Measurements from ENCODE around the gene COL12A1.

COL12A1 gene

GRCh38 chr6:75176076-75176582 lies 29.7 kb downstream of the COL12A1 start:
- DNase-seq, result no peak

- DNase-seq, result no peak
Measured at GRCh38 chr6:75171986-75172385, 33.9 kb downstream of the COL12A1 start.

GRCh38 chr6:75171567-75171966 lies 34.3 kb downstream of the COL12A1 start:
- DNase-seq, result no peak

DNA sequence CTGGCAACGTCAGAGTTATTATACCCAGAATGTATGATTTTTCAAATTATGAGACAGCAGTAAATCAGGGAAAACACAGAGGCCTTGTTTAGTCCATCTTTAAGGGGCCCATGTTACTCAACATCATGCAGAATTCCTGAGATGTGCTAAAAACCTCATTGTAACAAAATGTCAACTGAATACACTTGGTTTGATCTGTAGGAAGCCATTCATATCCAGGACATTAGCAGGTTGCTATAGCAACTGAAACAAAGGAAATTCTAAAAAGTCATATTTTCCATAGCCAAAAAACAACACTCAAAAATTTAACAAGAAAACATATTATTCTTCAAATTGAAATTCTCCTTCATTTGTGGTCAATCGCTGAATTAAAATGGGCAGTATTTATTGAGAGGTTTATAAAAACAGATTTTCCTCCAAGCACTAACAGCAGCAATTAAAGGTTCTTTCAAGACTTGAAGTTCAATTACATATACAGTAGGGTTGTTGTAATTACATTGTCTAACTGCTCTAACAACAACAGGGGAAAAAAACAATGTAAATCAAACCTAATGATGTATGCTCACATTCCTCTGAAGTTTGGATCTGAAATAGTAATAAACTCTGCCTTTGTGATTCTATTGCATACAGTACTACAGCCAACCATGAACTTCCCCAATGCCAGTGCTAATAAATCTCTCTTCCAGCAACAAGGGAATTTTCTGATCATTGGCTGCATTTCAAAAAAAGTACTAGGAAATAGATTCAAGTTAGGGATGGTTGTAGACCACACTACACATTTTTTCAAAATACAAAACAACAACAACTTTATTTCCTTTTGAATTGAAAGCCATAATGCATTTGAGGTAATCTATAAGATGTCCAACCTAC lies 34.9 kb downstream of the COL12A1 start:
- no peak for DNase-seq

DNA sequence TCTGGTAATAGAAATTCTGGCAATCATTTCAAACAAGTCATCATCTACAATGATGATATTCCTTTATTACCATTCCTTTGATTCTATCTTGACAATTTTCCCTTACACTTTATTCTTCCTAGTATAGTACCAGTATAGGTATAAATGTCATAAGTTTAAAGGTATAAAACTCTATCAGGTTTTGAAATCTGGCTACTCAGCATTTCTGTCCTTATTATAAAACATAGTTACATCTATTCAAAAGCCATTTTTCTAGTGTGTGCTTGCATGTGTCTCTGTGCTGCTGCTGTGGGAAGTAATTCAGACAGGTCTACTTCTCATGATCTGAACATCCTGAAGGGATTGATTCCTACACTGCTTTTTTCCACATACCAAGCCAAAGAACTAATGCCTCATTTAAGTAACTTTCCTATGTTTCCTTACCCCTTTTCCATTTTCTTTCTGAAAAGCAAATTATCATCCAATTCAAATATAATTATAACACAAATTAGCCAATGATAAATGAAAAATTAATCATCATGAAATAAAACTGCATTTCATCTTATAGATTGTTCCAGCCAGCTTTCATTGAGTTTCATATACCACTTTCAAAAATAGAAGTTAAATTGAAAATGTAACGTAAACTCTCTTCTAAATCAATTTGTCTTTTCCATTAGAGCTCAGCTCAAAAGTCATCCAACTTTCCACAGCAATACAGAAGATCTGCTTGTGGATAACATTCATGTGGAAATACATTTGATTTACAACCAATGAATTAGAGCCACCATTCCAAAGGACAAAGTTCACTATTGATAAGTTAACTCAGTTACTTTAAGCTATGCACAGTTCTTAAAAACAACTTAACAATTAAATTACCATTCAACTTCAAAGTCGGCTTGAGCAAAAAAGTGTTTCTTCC lies 35.9 kb downstream of the COL12A1 start:
- DNase-seq, result no peak

- DNase-seq, result no peak
Measured at GRCh38 chr6:75167851-75168250, 38.0 kb downstream of the COL12A1 start.

- DNase-seq, result no peak
Measured at GRCh38 chr6:75167325-75167724, 38.5 kb downstream of the COL12A1 start.

- DNase-seq, result no peak
Measured at GRCh38 chr6:75166773-75167172, 39.1 kb downstream of the COL12A1 start.

GRCh38 chr6:75166236-75166635 lies 39.6 kb downstream of the COL12A1 start:
- DNase-seq, result no peak

DNA sequence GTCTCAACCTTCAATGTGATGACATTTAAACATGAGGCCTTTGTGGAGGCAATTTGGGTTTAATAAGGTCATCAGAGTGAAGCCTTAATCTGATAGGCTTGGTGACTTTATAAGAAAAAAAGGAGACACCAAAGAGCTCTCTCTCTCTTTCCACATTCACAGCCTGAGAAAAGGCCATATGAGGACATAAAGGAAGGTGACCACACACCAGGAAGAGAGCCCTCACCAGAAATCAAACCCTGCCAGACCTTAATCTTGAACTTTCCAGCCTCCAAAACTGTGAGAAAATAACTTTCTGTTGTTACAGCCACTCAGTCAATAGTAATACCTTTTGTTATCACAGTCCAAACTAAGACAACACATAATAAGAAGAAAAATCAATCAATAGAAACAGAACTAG lies 47.7 kb downstream of the COL12A1 start:
- DNase-seq, result no peak

- DNase-seq, result no peak
Measured at GRCh38 chr6:75157336-75157735, 48.5 kb downstream of the COL12A1 start.

DNA sequence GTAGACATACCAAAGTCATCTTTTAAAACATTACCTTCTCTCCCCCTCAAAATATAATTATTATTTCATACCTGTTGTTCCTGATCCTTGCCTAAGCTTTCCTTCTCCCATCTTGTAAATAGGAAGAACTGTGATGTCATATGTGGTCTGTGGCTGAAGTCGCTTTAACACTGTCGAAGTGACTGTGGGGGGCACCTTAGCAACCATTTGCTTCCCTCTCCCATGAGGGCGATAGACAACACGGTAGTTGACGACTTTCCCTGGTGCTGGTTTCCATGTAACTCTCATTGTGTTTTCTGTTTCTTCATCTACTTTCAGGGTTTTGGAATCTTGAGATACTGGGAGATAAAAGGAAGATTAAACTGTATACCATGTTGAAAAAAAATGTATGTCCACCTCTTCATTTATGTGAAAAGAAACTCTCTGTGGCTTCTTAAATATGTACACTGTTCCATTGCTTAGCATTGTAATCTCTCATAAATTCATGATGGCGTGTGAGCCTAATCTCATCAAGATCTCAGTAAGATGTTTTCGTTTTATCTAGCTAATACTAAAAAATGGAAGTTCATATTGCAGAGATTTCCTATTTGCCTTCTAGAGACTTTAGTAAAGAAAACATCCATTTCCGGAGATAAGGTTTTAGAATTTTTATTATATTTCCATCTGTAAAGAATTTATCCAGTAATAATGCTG lies 49.5 kb downstream of the COL12A1 start:
- no peak for DNase-seq

GRCh38 chr6:75155631-75156030 lies 50.2 kb downstream of the COL12A1 start:
- DNase-seq, result no peak

DNA sequence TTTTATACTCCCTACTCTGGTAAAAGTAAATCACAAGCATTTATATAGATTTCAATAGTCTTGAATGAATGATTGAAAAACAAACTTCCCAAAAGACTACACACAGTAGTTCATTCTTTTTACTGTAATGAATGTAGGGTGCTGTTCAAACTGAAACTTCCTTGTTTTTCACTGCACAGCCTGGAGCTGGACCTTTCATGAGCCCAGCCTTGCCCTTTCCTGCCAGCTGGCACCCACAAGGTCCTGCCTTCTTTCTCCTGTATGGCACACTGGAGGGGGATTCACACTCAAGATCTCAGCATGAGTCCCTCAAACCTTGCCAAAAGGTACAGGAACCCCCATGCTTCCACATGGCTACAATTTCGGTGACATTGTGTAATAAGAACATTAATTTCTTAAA lies 50.9 kb downstream of the COL12A1 start:
- no peak for DNase-seq

- DNase-seq, result no peak
Measured at GRCh38 chr6:75150685-75151412, 55.0 kb downstream of the COL12A1 start.

DNA sequence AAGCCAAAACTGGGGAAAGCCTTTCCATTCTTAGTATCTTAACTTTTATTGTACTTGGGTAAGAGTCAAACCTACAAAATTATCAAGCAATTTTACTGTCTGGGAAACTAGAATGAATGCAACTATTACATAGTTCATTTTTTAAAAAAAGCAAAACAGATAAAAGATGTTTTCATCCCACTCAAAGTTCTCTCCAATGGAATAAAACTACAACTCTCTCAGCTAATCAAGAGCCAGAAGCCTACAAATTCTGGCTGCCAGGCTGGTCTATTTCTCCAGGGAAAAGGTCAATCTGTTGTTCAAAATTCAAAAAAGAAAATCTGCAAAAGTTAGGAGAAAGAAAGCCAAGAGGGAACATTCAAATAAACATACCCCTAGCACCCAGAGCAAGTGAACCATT lies 56.2 kb downstream of the COL12A1 start:
- DNase-seq, result no peak

DNA sequence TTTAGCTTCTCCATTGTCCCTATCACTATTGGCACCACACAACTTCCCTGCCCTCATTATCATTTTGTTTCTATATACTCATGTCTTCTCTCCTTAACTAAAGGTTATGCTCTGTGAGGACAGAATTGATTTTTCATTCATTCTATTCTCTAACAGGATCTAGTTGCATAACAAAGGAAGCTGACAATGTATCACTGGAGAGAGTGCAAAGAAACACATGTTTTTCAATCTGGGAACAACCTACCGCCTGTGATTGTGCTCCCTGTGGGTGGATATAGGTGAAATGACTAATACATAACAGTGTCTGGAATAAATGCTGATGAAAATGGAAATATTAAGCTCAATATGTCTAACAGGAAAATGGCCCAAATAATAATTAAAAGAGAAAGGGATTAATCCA lies 56.6 kb downstream of the COL12A1 start:
- DNase-seq, result no peak

DNA sequence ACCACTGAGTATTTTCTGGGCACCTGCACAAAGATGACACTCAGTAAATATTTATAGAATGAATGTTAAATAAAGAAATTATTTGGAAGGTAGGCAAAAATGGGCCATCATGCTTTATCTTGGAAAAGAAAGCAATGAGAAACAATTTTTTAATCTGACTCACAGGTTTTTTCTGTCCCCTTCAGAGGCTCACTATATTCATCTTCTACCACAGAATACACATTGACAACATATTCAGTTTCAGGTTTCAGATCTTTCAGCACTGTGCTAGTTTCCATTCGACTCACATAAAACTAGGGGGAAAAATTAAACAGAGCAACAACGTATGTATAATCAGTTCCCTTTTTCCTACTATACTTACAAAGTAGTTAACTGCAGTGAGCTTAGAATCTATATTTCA lies 58.3 kb downstream of the COL12A1 start:
- no peak for DNase-seq

- DNase-seq, result no peak
Measured at GRCh38 chr6:75145976-75146375, 59.9 kb downstream of the COL12A1 start.

- no peak for DNase-seq
Measured at GRCh38 chr6:75145211-75145610, 60.6 kb downstream of the COL12A1 start.

DNA sequence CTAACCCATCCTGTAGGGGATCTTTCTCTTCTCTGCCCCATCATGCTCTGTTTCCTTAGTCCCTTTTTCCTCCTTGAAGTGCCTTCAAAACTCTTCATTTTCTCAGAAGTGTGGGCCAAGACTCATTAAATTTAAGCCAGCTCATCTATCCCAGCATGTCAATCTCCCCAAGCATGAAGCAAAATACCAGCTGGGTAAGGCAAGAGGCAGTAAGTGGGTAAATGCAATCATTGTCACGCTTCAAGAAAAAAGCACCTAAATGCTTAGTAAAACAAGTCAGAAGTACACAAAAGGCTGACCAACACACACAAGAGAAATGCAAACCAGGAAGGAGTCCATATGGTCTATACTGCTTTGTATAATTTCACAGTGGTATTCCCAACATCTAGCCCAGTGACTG lies 61.5 kb downstream of the COL12A1 start:
- DNase-seq, result no peak

GRCh38 chr6:75143191-75143590 lies 62.7 kb downstream of the COL12A1 start:
- DNase-seq, result no peak
